Measurements from ENCODE around the gene CKAP2L.

DNA sequence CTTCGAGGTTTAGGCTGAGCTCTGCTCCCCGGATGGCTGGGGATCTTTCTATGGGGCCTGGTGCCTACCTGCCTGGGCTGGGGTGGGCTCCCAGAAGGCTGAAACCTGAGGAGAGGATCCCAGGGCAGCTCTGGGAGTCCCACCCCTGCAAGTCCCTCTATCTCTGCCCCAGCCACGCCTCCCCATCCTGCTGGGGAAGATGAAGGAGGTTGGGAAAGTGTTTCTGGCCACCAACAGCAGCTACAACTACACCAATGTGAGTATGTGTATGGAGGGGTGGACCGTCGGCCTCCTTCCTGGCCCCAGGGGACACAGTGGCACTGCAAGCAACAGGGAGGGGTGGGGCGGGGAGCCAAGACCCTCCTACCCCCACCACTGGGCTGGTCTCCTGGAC, 40.9 kb downstream of the CKAP2L start:
- TF ChIP-seq, protein P1, sequence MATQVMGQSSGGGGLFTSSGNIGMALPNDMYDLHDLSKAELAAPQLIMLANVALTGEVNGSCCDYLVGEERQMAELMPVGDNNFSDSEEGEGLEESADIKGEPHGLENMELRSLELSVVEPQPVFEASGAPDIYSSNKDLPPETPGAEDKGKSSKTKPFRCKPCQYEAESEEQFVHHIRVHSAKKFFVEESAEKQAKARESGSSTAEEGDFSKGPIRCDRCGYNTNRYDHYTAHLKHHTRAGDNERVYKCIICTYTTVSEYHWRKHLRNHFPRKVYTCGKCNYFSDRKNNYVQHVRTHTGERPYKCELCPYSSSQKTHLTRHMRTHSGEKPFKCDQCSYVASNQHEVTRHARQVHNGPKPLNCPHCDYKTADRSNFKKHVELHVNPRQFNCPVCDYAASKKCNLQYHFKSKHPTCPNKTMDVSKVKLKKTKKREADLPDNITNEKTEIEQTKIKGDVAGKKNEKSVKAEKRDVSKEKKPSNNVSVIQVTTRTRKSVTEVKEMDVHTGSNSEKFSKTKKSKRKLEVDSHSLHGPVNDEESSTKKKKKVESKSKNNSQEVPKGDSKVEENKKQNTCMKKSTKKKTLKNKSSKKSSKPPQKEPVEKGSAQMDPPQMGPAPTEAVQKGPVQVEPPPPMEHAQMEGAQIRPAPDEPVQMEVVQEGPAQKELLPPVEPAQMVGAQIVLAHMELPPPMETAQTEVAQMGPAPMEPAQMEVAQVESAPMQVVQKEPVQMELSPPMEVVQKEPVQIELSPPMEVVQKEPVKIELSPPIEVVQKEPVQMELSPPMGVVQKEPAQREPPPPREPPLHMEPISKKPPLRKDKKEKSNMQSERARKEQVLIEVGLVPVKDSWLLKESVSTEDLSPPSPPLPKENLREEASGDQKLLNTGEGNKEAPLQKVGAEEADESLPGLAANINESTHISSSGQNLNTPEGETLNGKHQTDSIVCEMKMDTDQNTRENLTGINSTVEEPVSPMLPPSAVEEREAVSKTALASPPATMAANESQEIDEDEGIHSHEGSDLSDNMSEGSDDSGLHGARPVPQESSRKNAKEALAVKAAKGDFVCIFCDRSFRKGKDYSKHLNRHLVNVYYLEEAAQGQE (IDR thresholded peaks at IDR 0.05; ENCODE audit: low read depth): no peak
- TF ChIP-seq YY1 (IDR thresholded peaks at IDR 0.05; ENCODE audit: low read depth): no peak
- no peak for TF ChIP-seq TCF12 (IDR thresholded peaks at IDR 0.05; ENCODE audit: low read depth)
